CD4-positive, alpha-beta T cell (primary cell): ENCODE measurements around the gene B4GALNT1. TPM values are rescaled to one million over a fixed set of nuclear protein-coding genes. Genes with fewer than 3 reads are reported as not detected.

Source experiments
- ATAC-seq: fragments of 200-7000 bp; cut with Tn5 transposase; one replicate; pipeline ENCODE4 v1.10.0; 2022; ENCODE audit warnings: mild to moderate bottlenecking; ENCODE audit not compliant: poor library complexity
- CTCF ChIA-PET: fragments of 350-600 bp; sonication (Branson Sonifier 250); formaldehyde crosslinking; loops from one replicate; lab custom pipeline; 2021; ENCODE audit warnings: antibody characterized with exemption, inconsistent platforms; lab: Charles Lee
- POLR2A ChIA-PET: fragments of 350-600 bp; sonication (Branson Sonifier 250); formaldehyde crosslinking; loops from one replicate; lab custom pipeline; 2021; ENCODE audit warnings: antibody characterized with exemption, inconsistent platforms; lab: Charles Lee
- DNase-seq, 14 experiments: peaks; one replicate each; pipeline ENCODE4 v3.0.0-alpha.2; 2013 to 2020; ENCODE audit warnings: mixed read lengths in 2 of 14
- H3K27ac ChIP-seq, 2 donors: one replicate each; pipeline versions ENCODE4 v1.5.1 to v1.7.0; 2013; ENCODE audit warnings: low read length in 2 of 2, low read depth in 1 of 2, mild to moderate bottlenecking in 1 of 2
- H3K27me3 ChIP-seq, 2 experiments: 1 replicate in 1 of 2; 2 replicates in 1 of 2; pipeline versions ENCODE4 v1.6.1 to v1.7.0; 2013; ENCODE audit warnings: low read length in 2 of 2, control low read depth in 1 of 2, mild to moderate bottlenecking in 1 of 2, moderate library complexity in 1 of 2; ENCODE audit not compliant: insufficient read depth in 2 of 2, control insufficient read depth in 1 of 2
- H3K36me3 ChIP-seq: one replicate; pipeline ENCODE4 v1.6.1; 2013; ENCODE audit warnings: low read length, control low read depth; ENCODE audit not compliant: insufficient read depth
- H3K4me1 ChIP-seq: one replicate; pipeline ENCODE4 v1.6.1; 2013; ENCODE audit warnings: low read length, control low read depth; ENCODE audit not compliant: insufficient read depth
- H3K4me3 ChIP-seq: one replicate; pipeline ENCODE4 v1.5.1; 2013; ENCODE audit warnings: mild to moderate bottlenecking, low read length, moderate library complexity
- H3K9me3 ChIP-seq, 2 experiments: 1 replicate in 1 of 2; 2 replicates in 1 of 2; pipeline versions ENCODE4 v1.6.1 to v1.7.0; 2013; ENCODE audit warnings: low read length in 2 of 2, mild to moderate bottlenecking in 2 of 2, control low read depth in 1 of 2, moderate library complexity in 1 of 2; ENCODE audit not compliant: control insufficient read depth in 1 of 2, insufficient read depth in 1 of 2
- H3K27ac Mint-ChIP-seq: one replicate; pipeline ENCODE4 v1.8.0; 2020; ENCODE audit warnings: mixed read lengths
- H3K27me3 Mint-ChIP-seq: one replicate; pipeline ENCODE4 v1.8.0; 2021; ENCODE audit warnings: mixed read lengths
- H3K36me3 Mint-ChIP-seq: one replicate; pipeline ENCODE4 v1.8.0; 2021; ENCODE audit warnings: low read depth, mixed read lengths
- H3K4me1 Mint-ChIP-seq: one replicate; pipeline ENCODE4 v1.8.0; 2021; ENCODE audit warnings: low read depth, mixed read lengths
- H3K4me3 Mint-ChIP-seq: one replicate; pipeline ENCODE4 v1.8.0; 2020; ENCODE audit warnings: mild to moderate bottlenecking, mixed read lengths
- H3K9me3 Mint-ChIP-seq: one replicate; pipeline ENCODE4 v1.8.0; 2020; ENCODE audit warnings: mixed read lengths
- CTCF ChIP-seq: fragments of 200-600 bp; IDR thresholded peaks from one replicate; pipeline ENCODE4 v1.8.0; 2022; ENCODE audit warnings: antibody characterized with exemption, mild to moderate bottlenecking
- intact Hi-C, 2 experiments: fragments of 100-400 bp; cut with DNase I in 1 of 2; cut with micrococcal nuclease in 1 of 2; formaldehyde crosslinking; loops; one replicate each; pipeline versions ENCODE4 v1.15.1 to v1.9.0; 2023 to 2025; cut with DNase I, micrococcal nuclease
- total RNA-seq, 174 experiments: library from RNA in 2 of 174; stranded (reverse) in 2 of 174; gene quantifications; one replicate each; pipeline ENCODE4 v1.2.3 and lab custom pipeline; 2021 to 2026

The B4GALNT1 gene
- total RNA-seq, 2 experiments from 2014 or later = not detected

- no peak for ATAC-seq
- Histone ChIP-seq H3K9me3 (no peaks in the 10 kb centered on the region), H3K27me3 (no peaks in the 10 kb centered on the region), H3K36me3 (peaks cover 68% of the 10 kb centered on the region), H3K27ac (no peak overlapping the region), H3K4me1 (peaks cover 22% of the 10 kb centered on the region), H3K4me3 (no peak overlapping the region)
- Mint-ChIP-seq H3K27ac (no peak overlapping the region), H3K9me3 (no peaks in the 10 kb centered on the region), H3K4me1 (peaks cover 27% of the 10 kb centered on the region), H3K36me3 (peaks cover 72% of the 10 kb centered on the region), H3K4me3 (no peak overlapping the region), H3K27me3 (no peaks in the 10 kb centered on the region)
- no peak for DNase-seq
- POLR2A ChIA-PET = interaction anchor here (0.6 kb wide), 1 partner anchor 11 kb away, joined by 3 read pairs; the partner anchor contains the start of gene ARHGEF25
- intact Hi-C loops = no loop called here
- CTCF ChIA-PET = interaction anchor here (3.3 kb wide), 1 partner anchor 17 kb away, joined by 12 read pairs; no protein-coding TSS in a partner anchor
- no peak for TF ChIP-seq CTCF
Measured at GRCh38 chr12:57600395-57600794, 32.6 kb downstream of the B4GALNT1 start.

GRCh38 chr12:57593187-57593586 lies 39.8 kb downstream of the B4GALNT1 start:
- Mint-ChIP-seq H3K4me3 (peak overlapping the region; percentile 40), H3K27me3 (no peaks in the 10 kb centered on the region)
- intact Hi-C loops = loop anchor here in 1 of 2 experiments (5.0 kb wide), 1 partner anchor 99 kb away; the partner anchor contains the start of gene OS9

GRCh38 chr12:57592551-57593165 lies 40.3 kb downstream of the B4GALNT1 start:
- CTCF ChIA-PET = interaction anchor here (1.0 to 3.0 kb wide), 3 partner anchors 9 to 27 kb away, joined by 3 to 24 read pairs (median 4); no protein-coding TSS in a partner anchor
- DNase-seq = no peak
- no peaks in the 10 kb centered on the region for H3K9me3 ChIP-seq
- Mint-ChIP-seq H3K36me3 (peaks cover 54% of the 10 kb centered on the region), H3K4me1 (peaks cover 39% of the 10 kb centered on the region), H3K9me3 (no peaks in the 10 kb centered on the region), H3K4me3 (peak overlapping the region; percentile 91), H3K27me3 (no peaks in the 10 kb centered on the region), H3K27ac (peak overlapping the region; percentile 84)
- no peak for TF ChIP-seq CTCF
- peak overlapping the region in 1 of 2 donors; percentile 4 for H3K27ac ChIP-seq
- ATAC-seq = no peak
- H3K4me3 ChIP-seq = no peak overlapping the region
- no peaks in the 10 kb centered on the region for H3K27me3 ChIP-seq
- peaks cover 30% of the 10 kb centered on the region for H3K4me1 ChIP-seq
- peaks cover 42% of the 10 kb centered on the region for H3K36me3 ChIP-seq
- intact Hi-C loops = loop anchor here in 1 of 2 experiments (5.0 kb wide), 1 partner anchor 100 kb away; the partner anchor contains the start of gene OS9
- POLR2A ChIA-PET = interaction anchor here (1.1 to 1.4 kb wide), 5 partner anchors 9 to 113 kb away, joined by 3 to 4 read pairs (median 3); partner anchors contain the start of genes ARHGAP9, DCTN2 and DTX3

More at GRCh38 chr12:57593187-57593586, 39.8 kb downstream of the B4GALNT1 start:
- ChIA-PET POLR2A (interaction anchor here (1.1 to 1.4 kb wide), 5 partner anchors 10 to 113 kb away, joined by 3 to 4 read pairs (median 3); partner anchors contain the start of genes ARHGAP9, DCTN2 and DTX3), CTCF (interaction anchor here (1.0 to 3.0 kb wide), 3 partner anchors 10 to 26 kb away, joined by 3 to 24 read pairs (median 4); no protein-coding TSS in a partner anchor)
- H3K4me1 Mint-ChIP-seq = peaks cover 39% of the 10 kb centered on the region
- Histone ChIP-seq H3K9me3 (no peaks in the 10 kb centered on the region), H3K4me3 (no peak overlapping the region), H3K36me3 (peaks cover 48% of the 10 kb centered on the region), H3K27me3 (no peaks in the 10 kb centered on the region), H3K27ac (peak overlapping the region in 1 of 2 donors; percentile 4), H3K4me1 (peaks cover 30% of the 10 kb centered on the region)
- DNase-seq = no peak
- peak overlapping the region; percentile 84 for H3K27ac Mint-ChIP-seq
- peaks cover 58% of the 10 kb centered on the region for H3K36me3 Mint-ChIP-seq
- TF ChIP-seq CTCF = no peak
- ATAC-seq = no peak
- H3K9me3 Mint-ChIP-seq = no peaks in the 10 kb centered on the region
